Measurements from ENCODE around the gene PHF8.

The PHF8 gene

DNA sequence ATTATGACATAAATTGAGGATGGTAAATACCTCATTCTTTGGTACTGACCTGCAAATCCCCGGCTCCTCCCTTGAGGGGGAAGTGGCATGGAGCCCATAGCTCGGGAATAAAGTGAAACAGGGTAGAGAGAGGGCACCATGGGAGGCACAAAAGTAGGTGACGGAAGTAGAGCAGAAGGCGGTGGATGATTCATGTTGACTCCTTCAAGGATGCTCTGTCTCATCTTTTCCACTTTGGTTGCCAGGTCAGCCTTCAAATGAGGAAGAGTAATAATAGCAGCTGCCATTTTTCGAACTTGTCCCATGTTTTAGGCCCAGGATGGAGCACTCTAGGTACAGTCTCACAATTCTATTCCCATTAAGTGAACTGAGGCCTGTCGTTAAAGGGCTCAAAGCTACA lies 41.4 kb upstream of the PHF8 start:
- TF ChIP-seq, protein P1, sequence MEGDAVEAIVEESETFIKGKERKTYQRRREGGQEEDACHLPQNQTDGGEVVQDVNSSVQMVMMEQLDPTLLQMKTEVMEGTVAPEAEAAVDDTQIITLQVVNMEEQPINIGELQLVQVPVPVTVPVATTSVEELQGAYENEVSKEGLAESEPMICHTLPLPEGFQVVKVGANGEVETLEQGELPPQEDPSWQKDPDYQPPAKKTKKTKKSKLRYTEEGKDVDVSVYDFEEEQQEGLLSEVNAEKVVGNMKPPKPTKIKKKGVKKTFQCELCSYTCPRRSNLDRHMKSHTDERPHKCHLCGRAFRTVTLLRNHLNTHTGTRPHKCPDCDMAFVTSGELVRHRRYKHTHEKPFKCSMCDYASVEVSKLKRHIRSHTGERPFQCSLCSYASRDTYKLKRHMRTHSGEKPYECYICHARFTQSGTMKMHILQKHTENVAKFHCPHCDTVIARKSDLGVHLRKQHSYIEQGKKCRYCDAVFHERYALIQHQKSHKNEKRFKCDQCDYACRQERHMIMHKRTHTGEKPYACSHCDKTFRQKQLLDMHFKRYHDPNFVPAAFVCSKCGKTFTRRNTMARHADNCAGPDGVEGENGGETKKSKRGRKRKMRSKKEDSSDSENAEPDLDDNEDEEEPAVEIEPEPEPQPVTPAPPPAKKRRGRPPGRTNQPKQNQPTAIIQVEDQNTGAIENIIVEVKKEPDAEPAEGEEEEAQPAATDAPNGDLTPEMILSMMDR (IDR thresholded peaks at IDR 0.05; ENCODE audit: insufficient read depth, missing control alignments), result no peak
- FAIRE-seq (no peak), DNase-seq (ENCODE audit: insufficient read length, low spot score) (no peak)

DNA sequence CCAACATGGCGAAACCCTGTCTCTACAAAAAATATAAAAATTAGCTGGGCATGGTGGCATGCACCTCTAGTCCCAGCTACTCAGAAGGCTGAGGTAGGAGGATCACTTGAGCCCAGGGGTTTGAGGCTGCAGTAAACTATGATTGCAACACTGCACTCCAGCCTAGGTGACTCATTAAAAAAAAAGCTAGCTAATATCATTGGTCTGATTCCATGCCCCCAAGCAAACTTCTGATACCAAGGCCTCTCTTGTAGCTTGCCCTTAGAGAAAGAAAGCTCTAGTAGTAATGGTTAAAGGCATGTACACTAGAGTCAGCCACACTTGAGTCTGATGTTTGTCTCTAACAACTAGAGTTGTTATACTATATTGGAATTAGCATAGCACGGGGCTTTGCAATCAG lies 32.6 kb upstream of the PHF8 start:
- TF ChIP-seq, protein P1 (IDR thresholded peaks at IDR 0.05; ENCODE audit: insufficient read depth, missing control alignments), result no peak
- no peak for DNase-seq (ENCODE audit: insufficient read length, low spot score)
- no peak for FAIRE-seq

DNA sequence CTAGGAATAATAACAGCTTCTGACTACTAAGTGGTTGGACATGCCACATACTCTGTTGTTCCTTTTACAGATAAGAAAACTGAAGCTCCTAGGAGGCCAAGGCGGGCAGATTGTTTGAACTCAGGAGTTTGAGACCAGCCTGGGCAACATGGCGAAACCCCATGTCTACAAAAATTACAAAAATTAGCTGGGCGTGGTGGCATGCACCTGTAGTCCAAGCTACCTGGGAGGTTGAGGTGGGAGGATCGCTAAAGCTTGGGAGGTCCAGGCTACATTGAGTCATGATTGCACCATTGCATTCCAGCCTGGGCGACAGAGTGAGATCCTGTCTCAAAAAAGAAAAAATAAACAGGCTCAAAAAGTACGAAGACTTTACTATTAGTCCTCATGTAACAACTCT lies 30.6 kb upstream of the PHF8 start:
- TF ChIP-seq, protein P1 (IDR thresholded peaks at IDR 0.05; ENCODE audit: insufficient read depth, missing control alignments), result no peak
- no peak for DNase-seq (ENCODE audit: insufficient read length, low spot score)
- no peak for FAIRE-seq

- no peak for FAIRE-seq
- DNase-seq (ENCODE audit: insufficient read length, low spot score), result no peak
- TF ChIP-seq, protein P1 (IDR thresholded peaks at IDR 0.05; ENCODE audit: insufficient read depth, missing control alignments), result no peak
Measured at GRCh38 chrX:54067766-54068165, 23.5 kb upstream of the PHF8 start.

DNA sequence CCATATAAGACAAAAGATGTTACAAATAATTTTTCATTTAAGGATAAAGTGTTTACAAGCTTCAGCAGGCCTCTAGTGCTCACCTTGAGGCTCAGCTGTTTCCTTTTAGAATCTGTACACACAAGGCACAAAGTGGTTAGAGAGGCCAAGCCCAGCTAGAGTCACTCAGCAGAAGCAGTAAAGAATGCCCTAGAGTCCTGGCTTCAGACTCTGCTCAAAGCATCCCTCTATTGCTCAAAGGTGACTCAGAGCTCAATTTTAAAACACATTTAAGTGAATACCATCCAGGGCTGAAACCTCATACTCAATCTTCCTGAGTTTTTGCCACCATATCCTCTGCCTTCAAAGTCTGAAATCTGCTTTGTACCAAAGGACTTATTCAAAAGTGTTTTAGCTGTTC lies 22.6 kb upstream of the PHF8 start:
- DNase-seq (ENCODE audit: insufficient read length, low spot score), result no peak
- FAIRE-seq, result no peak
- TF ChIP-seq, protein P1 (IDR thresholded peaks at IDR 0.05; ENCODE audit: insufficient read depth, missing control alignments), result no peak

DNA sequence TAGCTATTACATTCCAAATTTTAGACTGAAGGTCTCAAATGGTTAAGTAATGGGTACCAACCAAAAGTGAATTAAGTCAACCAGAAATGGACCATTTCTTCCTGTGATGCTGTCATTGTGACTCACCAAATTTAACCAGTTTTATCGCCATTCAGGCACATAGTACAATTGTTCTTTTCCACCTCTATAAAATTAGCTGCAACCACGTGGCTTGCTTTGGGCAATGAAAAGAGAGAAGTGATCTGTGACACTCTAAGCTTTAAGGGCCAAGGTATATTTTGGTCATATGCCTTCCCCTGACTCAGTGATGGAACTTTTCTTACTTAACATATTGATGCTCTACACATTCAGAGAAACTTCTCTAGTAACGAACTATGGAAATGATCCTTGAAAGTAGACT lies 20.3 kb upstream of the PHF8 start:
- TF ChIP-seq, protein P1 (IDR thresholded peaks at IDR 0.05; ENCODE audit: insufficient read depth, missing control alignments), result no peak
- FAIRE-seq (no peak), DNase-seq (ENCODE audit: insufficient read length, low spot score) (no peak)

DNA sequence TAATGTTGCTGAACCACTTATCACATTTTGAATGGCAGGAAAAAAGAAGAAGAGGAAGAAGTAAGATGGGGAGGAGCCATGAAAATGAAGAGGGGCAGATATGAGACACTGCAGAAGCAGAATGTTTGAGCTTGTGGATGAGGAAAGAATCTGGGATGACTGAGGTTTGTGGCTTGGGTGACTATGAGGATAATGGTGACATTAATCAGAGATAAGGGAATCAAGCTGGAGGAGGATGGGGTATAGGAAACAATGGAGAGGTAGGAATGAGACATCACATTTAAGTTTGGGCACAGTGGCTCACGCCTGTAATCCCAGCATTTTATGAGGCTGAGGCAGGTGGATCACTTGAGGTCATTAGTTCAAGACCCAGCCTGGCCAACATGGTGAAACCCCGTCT lies 19.1 kb upstream of the PHF8 start:
- FAIRE-seq (no peak), DNase-seq (ENCODE audit: insufficient read length, low spot score) (no peak)
- TF ChIP-seq, protein P1 (IDR thresholded peaks at IDR 0.05; ENCODE audit: insufficient read depth, missing control alignments), result no peak

All from D721Med (cell line).